ENCODE measurements around the gene SGMS1. TPM values are rescaled to one million over a fixed set of nuclear protein-coding genes. Genes with fewer than 3 reads are reported as not detected.

The SGMS1 gene
- total and polyA plus RNA-seq, 2 experiments from 2014 or later = 15.0 to 34.7 TPM

- no peak overlapping the region for H3K27ac Mint-ChIP-seq
- no peak overlapping the region for H2AFZ ChIP-seq
- H3K27me3 ChIP-seq (ENCODE audit: insufficient read depth) = no peaks in the 10 kb centered on the region
- no peaks in the 10 kb centered on the region for H3K9me3 Mint-ChIP-seq
- H3K9me2 ChIP-seq (ENCODE audit: insufficient read depth) = no peaks in the 10 kb centered on the region
- peaks cover 12% of the 10 kb centered on the region for H3K79me2 ChIP-seq (replicated peaks; ENCODE audit: insufficient read depth)
- H4K20me1 ChIP-seq (replicated peaks; ENCODE audit: insufficient read depth) = peaks cover 5% of the 10 kb centered on the region; the same call in 1 of the 2 replicates
- no peak overlapping the region for H3K4me2 ChIP-seq
- no peaks in the 10 kb centered on the region for H3F3A ChIP-seq (replicated peaks; ENCODE audit: low read depth)
- H3K4me3 ChIP-seq = no peak overlapping the region
- no peak overlapping the region for H3K4me3 Mint-ChIP-seq
- no peak for TF ChIP-seq POLR2AphosphoS5 (IDR thresholded peaks at IDR 0.05; ENCODE audit: low read depth)
- no peak for TF ChIP-seq CREB1 (CRISPR knock-in tag; IDR thresholded peaks at IDR 0.05; ENCODE audit: low read depth)
- TF ChIP-seq JUNB (IDR thresholded peaks at IDR 0.05; ENCODE audit: unreplicated experiment) = no peak
- no peak for TF ChIP-seq EZH2 (IDR thresholded peaks at IDR 0.05; ENCODE audit: low read depth, unreplicated experiment)
- TF ChIP-seq ZNF331 (CRISPR knock-in tag; IDR thresholded peaks at IDR 0.05; ENCODE audit: low read depth) = no peak
- no peak for TF ChIP-seq CTCF (conservative IDR thresholded peaks at IDR 0.05; ENCODE audit: low read depth in 2 of 2)
- TF ChIP-seq ZNF462 (CRISPR knock-in tag; IDR thresholded peaks at IDR 0.05) = no peak
- ATAC-seq (no peak), DNase-seq (ENCODE audit: low spot score) (no peak)
- H3K4me1 ChIP-seq (ENCODE audit: insufficient read depth) = peaks cover 2% of the 10 kb centered on the region; the same call in 1 of the 2 replicates
- H3K27ac ChIP-seq (ENCODE audit: low read depth) = no peak overlapping the region
- H3K27me3 Mint-ChIP-seq (ENCODE audit: insufficient read depth, low read depth, poor library complexity) = no peaks in the 10 kb centered on the region
- no peaks in the 10 kb centered on the region for H3K36me3 Mint-ChIP-seq (ENCODE audit: low read depth)
- no peaks in the 10 kb centered on the region for H3K36me3 ChIP-seq (ENCODE audit: insufficient read depth)
- peaks cover 10% of the 10 kb centered on the region; the same call in 2 of the 3 replicates for H3K4me1 Mint-ChIP-seq
These were observed 108.8 kb downstream of the SGMS1 start for GRCh38 chr10:50514995-50515394.
